ENCODE data around the gene MT1A. TPM values are rescaled to one million over a fixed set of nuclear protein-coding genes. Genes with fewer than 3 reads are reported as not detected.

MT1A gene
- under 1 TPM in 1 of 5 donors, not detected in 4; 0.58 TPM for polyA plus RNA-seq (ENCODE audit: insufficient read depth in 1 of 5, insufficient read length in 5 of 5, low replicate concordance in 1 of 5)
- long read RNA-seq, donor 1 = 0 reads
- long read RNA-seq, donor 2 = 0 reads
- long read RNA-seq, donor 3, partial matches to known transcripts = 0 of 1 reads
- long read RNA-seq, donor 3, other reads (novel, unspliced or antisense) = 0 of 1 reads
- long read RNA-seq, donor 4 = 0 reads
- long read RNA-seq, donor 5 = 0 reads
- long read RNA-seq, donor 6 = 0 reads
- long read RNA-seq, donor 7 = 0 reads
- long read RNA-seq, donor 8, partial matches to known transcripts = 0 of 1 reads
- long read RNA-seq, donor 8, other reads (novel, unspliced or antisense) = 0 of 1 reads

DNA sequence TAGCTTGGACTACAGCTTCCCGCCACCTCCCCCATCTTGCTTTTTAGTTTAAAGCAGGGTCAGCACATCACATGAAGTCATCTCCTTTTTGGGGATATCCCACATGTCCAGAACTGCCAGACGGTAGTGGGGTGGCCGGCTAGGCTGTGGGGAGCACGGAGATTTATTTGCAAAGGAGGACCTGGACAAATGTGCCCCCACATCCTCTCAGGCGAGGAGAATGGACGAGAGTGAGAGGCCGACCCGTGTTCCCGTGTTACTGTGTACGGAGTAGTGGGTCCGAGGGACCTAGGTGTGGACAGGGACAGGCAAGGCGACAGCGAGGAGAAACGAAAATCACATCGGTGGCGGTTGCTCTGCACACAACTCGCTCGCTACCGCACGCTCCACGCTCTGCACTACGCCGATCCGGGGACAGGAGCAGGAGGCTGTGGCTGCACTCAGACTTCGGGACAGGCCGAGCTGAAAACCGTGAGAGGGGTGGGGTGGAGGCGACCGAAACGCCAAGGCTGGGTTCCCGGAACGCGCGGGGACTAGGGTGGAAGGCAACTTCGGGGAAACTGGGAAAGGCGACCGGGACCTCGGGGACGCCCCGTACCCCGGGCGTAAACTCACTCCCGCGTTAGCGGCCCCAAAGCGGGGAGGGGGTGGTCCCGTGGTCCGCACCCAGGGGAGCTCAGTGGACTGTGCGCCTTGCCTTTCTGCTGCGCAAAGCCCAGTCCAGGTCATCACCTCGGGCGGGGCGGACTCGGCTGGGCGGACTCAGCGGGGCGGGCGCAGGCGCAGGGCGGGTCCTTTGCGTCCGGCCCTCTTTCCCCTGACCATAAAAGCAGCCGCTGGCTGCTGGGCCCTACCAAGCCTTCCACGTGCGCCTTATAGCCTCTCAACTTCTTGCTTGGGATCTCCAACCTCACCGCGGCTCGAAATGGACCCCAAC lies at the start of gene MT1A:
TSS of gene MT1A (plus strand) at position 853 of the 937 bp plus-strand sequence. CDS start at position 926, 73 bp downstream.
- no peak for DNase-seq

DNA sequence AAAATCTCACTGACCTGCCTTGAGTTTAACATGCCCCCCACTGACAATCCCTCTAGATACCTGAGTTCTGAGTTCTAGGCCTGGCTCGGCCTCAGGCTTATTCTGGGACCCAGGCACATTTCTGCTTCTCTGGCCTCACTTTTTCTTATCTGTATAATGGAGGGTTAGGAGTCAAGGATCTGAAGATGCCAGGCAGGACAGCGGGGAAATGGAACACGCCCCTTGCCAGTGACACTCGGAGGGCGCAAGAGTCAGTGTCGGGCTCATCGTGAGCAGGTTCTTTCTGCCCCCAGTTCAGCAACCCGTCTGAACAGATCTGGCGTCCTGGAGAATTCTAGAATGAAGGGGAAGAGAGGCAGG lies 49.7 kb upstream of the MT1A start:
- no peak for DNase-seq

DNA sequence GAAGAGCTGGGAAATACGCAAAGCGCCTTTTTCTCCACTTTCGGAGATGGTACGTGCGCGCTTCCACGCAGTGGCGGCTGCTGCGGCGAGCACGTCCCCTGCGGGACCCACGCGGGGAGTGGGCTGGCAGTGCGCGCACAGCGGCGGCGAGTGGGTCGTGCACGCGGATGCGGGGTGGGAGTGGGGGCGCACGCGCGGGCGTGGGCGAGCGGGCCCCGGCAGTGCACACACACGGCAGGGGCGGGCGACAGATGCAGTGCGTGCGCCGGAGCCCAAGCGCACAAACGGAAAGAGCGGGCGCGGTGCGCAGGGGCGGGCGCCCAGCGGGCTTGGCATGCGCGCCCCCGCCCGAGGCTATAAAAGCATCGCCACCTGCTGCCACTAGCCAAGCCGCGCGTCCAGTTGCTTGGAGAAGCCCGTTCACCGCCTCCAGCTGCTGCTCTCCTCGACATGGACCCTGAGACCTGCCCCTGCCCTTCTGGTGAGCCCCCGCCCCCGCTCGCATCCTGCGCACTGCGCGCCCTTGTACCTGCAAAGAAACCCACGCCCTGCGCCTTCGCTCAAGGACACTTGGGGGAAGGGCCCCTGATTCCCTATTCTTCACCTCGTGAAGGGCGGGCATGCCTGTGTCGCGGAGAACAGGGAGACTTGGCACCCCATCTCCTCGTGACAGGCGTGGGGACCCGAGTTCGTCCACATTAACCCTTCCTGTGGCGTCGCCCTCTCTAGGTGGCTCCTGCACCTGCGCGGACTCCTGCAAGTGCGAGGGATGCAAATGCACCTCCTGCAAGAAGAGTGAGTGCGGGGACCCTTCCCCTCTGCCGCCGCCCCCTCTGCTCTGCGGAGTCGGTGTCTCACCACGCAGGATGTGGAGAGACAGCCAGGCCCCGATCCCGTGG lies 49.1 kb upstream of the MT1A start, which contains the start of gene MT3:
TSS of gene MT3 (plus strand) at position 388 of the 899 bp plus-strand sequence. CDS start at position 451, 63 bp downstream.
- DNase-seq = no peak

DNA sequence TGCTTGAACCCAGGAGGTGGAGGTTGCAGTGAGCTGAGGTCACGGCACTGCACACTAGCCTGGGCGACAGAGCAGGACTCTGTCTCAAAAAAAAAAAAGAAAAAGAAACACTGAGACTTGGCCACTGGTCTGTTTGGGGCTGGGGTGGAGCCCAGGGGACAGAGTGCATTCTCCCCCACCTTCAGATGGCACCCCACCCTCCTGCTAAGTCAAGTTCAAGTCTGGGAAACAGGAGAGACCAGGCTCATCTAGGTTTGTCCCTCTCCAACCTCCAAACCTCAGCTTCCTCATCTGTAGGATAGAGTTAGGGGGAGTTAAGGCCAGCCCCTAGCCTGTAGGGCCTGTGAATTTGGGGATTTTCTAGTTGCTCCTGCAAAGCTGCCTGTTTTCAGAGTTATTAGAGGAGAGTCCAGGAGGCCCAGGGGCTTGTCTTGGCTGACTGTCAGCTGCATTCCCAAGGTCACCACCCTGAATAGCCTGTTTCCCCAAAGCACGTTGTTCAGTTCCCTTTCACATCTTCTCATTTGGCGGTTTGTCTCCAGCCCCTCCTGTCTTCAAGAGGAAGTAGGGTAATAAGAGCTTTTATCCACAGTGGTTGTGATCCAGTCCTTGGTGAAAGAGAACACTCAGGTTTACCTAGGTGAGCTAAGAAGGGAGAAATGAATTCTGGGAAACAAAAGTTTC lies 46.9 kb upstream of the MT1A start:
- no peak for DNase-seq

DNA sequence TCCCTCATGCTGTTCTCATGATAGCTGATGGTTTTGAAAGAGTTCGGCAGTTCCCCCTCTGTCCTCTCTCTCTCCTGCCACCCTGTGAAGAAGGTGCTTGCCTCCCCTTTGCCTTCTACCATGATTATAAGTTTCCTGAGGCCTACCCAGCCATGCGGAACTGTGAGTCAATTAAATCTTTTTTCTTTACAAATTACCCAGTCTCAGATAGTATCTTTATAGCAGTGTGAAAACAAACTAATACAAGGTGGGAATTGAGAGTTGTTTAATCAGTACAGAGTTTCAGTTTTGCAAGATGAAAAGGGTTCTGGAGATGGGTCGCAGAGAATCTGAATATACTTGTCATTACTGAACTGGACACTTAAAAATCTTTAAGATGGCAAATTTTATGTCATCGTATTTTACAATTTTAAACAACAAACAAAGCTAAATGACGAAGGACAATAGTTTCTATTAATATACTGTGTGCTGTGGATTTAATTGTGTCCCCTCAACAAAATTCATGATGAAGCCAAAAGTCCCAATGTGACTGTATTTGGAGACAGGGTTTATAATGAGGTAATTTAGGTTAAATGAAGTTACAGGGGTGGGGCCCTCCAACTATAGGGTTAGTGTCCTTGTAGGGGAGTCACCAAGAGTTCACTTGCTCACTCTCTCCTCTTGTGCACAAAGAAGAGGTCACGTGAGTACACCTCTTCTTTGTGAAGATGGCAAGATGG lies 44.7 kb upstream of the MT1A start:
- no peak for DNase-seq

DNA sequence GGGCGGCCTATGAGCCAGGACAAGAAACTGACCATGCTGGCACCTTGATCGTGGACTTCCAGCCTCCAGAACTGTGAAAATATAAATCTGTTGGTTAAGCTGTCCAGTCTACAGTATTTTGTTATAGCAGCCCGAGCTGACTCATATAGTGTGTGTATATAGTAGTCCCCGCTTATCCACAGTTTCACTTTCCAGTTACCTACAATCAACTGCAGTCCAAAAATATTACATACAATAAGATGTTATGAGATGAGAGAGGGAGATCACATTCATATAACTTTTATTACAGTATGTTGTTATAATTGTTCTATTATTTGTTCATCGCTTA lies 44.2 kb upstream of the MT1A start:
- no peak for DNase-seq

DNA sequence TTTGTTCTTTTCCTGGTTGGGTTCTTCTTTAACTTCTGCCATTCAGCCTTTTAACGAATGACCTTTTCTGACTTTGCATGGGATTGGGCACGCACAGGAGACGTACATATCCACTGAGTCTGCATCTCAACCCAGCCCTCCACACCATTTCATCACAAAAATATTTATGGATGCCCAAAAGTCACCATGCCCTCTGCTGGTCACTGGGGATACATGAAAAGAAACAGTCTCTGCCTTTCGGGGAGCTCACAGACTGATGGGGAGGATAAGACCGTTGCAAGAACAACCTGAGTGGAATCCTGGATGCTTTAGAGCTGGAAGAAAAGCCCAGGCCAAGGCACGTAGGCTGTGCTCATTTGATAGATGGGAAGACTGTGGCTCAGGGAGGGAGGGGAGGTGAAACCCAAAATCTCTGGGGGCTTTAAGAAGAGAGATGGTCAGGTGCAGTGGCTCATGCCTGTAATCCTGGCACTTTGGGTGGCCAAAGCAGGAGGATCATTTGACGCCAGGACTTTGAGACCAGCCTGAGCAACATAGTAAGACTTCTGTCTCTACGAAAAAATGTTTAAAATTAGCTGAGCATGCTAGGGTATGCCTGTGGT lies 38.0 kb upstream of the MT1A start:
- no peak for DNase-seq

DNA sequence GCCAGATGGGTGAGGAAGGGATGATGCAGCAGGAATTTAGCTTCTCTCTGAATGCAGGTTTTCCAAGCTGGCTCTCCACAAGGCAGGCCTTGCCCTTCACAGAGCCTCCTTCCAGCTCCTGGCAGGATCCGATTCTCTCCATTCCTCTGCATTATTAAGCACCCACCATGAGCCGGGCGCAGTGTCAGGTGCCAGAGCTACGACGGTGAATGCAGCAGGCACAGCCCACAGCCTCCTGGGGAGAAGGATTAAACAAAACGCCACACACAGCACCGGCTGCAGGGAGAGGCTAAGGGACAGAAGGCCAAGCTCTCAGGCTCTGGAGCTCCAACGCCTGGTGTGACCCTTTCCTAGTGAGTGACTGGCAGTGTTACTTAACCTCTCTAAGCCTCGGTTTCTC lies 37.1 kb upstream of the MT1A start:
- DNase-seq = no peak

DNA sequence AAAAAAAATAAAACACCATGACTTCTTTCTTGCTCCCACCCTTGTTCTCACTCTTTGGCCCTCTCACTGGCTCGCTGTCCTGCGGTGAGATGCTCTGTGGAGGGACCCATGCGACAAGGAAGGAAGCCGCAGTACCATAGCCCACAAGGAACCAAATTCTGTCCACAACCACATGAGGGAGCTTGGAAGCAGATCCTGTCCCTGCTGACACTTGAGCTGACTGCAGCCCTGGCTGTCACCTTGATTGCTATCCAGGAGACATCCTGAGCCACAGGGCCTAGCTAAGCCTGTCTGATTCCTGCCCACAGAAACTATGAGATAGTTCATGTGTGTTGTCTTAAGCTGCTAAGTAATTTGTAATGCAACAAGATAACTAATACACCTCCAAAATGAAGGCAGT lies 34.9 kb upstream of the MT1A start:
- no peak for DNase-seq

DNA sequence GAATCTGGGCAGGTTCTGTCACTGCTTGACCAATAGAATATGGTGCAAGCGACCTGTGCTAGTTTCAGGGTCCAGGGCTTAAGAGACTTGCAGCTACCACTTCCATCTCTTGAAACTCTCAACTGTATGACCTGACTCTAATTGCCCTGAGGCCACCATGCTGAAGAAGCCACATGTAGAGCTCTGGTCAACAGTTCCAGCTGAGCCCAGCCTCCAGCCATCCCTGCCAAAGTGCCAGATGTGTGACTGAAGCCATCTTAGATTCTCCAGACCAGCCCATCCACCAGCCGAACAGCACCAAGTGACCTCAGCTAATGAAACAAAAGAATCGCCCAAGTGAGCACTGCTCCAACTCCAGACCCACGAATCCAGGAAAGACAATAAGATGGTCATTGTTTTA lies 33.5 kb upstream of the MT1A start:
- no peak for DNase-seq

DNA sequence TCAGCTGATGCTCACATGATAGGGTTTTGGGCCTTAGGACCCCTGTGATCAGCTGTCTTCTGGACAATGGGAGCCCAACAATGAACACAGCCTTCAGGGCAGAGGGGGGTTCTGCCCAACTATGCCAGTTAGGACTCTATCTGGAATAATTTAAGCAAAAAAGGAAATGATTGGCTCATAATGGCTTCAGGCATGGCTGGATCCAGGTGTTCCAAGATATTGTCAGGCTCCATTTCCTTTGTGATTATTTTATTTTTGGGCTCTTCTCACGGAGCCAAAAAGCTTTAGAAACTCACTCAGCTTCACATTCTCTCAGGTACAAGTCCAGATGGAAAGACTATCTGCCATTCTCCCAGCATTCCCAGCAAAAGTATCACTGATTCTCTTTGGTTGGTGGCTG lies 33.0 kb upstream of the MT1A start:
- DNase-seq = no peak

DNA sequence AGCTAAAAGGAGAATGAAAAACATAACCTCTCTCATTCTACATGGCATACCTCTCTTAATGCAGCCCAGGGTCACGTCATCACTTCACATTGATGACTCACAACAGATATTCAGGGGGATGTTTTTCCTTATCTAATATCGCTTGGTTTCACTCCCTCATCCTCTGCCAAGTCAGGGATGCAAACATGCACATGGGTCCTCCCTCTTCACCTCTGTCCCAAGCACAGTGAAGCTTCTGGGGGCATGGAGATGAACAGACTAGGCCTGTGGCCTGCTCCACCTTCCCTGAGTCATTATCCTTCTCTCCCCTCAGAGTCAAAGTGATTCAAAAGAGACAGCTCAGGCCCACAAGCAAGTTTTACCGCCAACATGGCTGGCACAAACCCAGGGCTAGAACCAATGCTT lies 32.4 kb upstream of the MT1A start:
- no peak for DNase-seq

DNA sequence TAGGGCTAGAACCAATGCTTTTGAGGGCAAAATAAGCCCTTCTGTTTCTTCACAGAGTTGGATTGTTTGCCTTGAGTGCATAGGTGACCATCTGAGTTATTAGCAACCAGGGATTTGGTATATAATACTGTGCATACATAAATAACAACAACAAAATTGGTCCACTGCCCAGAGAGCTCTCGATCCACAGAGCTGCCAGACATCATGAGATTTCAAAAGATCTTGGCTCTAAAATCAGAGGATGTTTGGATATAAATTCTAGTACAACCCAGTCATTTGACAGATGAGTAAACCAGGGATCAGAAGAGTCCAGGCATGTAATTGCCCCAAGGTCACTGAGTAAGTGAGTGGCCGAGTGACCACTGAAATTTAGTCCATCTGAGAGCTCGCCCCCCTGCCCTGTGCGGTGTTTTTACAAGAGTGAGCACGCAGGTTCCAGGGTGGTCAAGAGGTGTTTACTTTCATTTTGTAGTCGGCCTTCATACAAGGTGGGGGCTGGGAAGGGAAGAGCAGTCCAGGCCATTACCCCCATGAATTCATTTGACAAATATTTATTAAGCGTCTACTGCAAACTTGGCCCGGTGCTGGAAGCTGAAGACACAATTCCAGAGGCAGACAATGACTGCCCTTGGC lies 31.9 kb upstream of the MT1A start:
- peak; percentile 87 to 93 for DNase-seq

DNA sequence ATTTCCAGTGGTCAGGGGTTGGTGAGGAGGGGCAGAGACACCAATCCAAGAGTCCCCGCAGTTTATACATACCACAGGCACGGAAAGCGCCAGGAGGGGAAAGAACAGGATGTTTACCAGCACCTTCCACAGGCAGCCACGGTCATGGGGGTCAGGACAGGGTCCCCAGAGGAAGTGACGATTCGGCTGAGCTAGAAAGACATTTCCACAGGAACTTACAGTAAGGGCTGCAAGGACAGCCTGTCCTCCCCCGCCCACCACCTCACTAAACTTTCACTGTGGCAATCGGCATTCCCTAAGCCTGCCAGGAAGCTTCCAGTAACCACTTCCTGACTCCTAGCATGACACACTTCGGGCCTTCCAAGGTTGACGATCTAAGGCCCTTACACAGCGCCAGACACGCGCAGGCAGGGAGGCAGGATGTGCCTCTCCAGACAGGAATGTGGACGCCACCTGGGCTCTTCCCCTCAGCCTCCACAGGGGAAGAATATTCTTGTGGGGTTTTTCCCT lies 31.3 kb upstream of the MT1A start:
- DNase-seq = peak; percentile 80 to 84

DNA sequence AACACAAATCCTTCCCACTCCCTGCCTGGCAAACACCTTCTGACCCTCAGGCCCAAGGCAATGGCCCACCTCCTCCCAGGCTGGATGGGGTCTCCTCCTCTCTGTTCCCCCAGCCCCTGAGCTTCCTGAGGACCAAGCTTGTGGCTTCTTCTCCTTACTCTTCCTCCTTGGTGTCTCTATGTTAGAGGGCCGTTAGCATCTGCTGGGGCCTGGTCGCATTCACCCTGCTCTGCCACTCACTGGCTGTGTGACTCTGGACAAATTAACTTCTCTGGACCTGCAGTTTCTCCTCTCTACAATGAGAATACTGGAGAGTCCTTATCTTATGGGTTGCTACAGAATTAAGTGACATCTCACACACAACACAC lies 30.8 kb upstream of the MT1A start:
- DNase-seq = no peak

DNA sequence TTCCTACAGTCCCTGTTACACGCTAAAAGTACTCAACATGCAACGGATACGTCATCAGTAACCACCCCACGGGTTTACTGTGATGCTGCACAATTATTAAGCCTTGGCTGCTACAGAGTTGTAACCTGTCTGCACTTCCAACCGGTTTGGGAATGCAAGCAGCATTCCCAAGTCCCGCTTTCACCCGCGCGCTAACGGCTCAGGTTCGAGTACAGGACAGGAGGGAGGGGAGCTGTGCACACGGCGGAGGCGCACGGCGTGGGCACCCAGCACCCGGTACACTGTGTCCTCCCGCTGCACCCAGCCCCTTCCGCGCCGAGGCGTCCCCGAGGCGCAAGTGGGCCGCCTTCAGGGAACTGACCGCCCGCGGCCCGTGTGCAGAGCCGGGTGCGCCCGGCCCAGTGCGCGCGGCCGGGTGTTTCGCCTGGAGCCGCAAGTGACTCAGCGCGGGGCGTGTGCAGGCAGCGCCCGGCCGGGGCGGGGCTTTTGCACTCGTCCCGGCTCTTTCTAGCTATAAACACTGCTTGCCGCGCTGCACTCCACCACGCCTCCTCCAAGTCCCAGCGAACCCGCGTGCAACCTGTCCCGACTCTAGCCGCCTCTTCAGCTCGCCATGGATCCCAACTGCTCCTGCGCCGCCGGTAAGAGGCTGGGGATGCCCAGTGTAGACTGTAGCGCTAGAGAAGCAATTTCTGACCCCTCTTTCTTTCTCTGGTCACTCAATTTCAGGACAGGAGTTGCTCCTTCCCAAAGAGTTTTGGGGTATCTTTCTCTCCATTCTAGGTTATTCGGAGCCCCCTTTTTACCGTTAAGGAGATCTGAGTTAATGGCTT lies 30.2 kb upstream of the MT1A start, which contains the start of gene MT2A:
TSS of gene MT2A (plus strand) at position 542 of the 833 bp plus-strand sequence. CDS start at position 614, 72 bp downstream.
- DNase-seq = peak; percentile 90 to 91

DNA sequence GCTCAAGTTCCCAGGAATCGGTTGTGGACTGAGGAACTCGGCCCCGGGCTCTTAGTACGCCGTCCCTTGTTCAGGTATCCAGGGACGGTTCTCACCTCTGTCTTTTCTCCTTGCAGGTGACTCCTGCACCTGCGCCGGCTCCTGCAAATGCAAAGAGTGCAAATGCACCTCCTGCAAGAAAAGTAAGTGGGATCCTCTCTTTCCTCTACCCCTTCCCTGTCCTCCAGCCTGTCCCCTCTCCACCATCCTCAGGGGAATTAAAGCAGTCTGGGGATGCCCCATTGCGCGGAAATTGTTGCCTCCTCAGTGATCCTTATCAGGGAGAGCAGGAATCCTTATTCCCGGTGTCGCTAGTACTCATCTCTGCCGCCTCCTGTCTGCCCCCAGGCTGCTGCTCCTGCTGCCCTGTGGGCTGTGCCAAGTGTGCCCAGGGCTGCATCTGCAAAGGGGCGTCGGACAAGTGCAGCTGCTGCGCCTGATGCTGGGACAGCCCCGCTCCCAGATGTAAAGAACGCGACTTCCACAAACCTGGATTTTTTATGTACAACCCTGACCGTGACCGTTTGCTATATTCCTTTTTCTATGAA lies 29.5 kb upstream of the MT1A start:
- DNase-seq = no peak

DNA sequence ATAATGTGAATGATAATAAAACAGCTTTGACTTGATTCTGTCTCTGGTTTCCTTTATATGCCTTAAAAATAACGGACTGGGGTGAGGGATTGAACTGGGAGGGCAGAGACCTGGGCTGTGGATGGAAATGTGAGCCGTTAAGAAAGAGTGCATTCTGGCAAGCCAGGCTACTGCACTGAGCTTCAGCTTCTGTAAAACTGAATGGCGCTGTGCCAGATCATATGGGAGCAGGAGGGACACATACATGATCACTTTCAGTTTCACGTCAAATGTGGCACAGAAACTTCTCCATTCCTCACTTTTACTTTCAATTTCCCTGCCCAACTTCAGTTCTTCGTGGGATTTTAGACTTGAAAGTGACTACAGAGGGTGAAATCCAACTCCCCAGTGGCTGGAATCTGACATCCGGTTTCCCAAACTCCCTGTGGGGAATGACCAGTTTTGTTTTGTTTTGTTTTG lies 29.0 kb upstream of the MT1A start:
- DNase-seq = peak; percentile 71 to 84

Data from right lung (tissue), 10 donors.